HFFc6 (cell line): ENCODE data around the gene TMEM235. TPM values are rescaled to one million over a fixed set of nuclear protein-coding genes. Genes with fewer than 3 reads are reported as not detected.

ENCODE experiments used
- DNase-seq: peaks from one replicate; pipeline ENCODE4 v3.0.0-alpha.2; 2018
- H3K27ac Mint-ChIP-seq: 2 replicates; pipeline ENCODE4 v1.8.0; 2020; ENCODE audit warnings: mild to moderate bottlenecking, mixed read lengths
- H3K27me3 Mint-ChIP-seq: 2 replicates; pipeline ENCODE4 v1.8.0; 2021; ENCODE audit warnings: mild to moderate bottlenecking, moderate library complexity, mixed read lengths; ENCODE audit not compliant: insufficient read depth
- H3K36me3 Mint-ChIP-seq: 2 replicates; pipeline ENCODE4 v1.8.0; 2021; ENCODE audit warnings: low read depth, mixed read lengths
- H3K4me1 Mint-ChIP-seq: 2 replicates; pipeline ENCODE4 v1.8.0; 2020; ENCODE audit warnings: low read depth, mixed read lengths
- H3K4me3 Mint-ChIP-seq: 2 replicates; pipeline ENCODE4 v1.8.0; 2020; ENCODE audit warnings: mild to moderate bottlenecking, moderate library complexity, mixed read lengths
- H3K9me3 Mint-ChIP-seq: 2 replicates; pipeline ENCODE4 v1.8.0; 2020; ENCODE audit warnings: mild to moderate bottlenecking, mixed read lengths
- total RNA-seq, 6 experiments: library from RNA; stranded (reverse); fragmentation: NEBNext Ultra II Directional; extraction: Animal tissue kit (Norgen Biotek cat#: 25700); gene quantifications; 2 replicates in 1 of 6; 3 replicates in 5 of 6; pipeline ENCODE4 v1.2.3, GENCODE V29; 2021
- TF ChIP-seq, protein P1 (sequence below): fragments of 200-600 bp; sonication (generic); IDR thresholded peaks from 2 replicates; pipeline ENCODE4 v1.5.0; 2021; ENCODE audit warnings: antibody characterized with exemption, mild to moderate bottlenecking

TMEM235 gene
- total RNA-seq, 6 experiments from 2014 or later = not detected

DNA sequence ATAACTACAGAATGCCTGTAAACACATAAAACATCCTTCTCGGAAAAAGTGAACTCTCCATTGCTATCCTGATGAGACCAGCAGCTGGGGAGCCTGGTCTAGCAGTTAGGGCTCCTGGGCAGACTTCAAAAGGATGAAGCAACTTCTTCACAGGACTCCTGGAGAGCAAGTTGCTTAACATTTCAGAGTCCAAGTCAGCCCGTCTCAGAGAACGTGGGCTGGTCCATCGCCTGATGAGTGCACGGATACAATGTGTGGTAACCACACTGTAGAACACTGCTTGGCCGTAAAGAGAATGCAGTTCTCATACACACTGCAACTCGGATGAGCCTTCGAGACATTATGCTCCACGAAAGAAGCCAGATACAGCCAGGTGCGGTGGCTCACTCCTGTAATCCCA, 52.7 kb downstream of the TMEM235 start:
- peaks cover 9% of the 10 kb centered on the region for H3K27me3 Mint-ChIP-seq
- H3K9me3 Mint-ChIP-seq = no peaks in the 10 kb centered on the region
- H3K4me3 Mint-ChIP-seq = no peak overlapping the region
- no peaks in the 10 kb centered on the region for H3K4me1 Mint-ChIP-seq
- H3K36me3 Mint-ChIP-seq = no peaks in the 10 kb centered on the region
- TF ChIP-seq, protein P1, sequence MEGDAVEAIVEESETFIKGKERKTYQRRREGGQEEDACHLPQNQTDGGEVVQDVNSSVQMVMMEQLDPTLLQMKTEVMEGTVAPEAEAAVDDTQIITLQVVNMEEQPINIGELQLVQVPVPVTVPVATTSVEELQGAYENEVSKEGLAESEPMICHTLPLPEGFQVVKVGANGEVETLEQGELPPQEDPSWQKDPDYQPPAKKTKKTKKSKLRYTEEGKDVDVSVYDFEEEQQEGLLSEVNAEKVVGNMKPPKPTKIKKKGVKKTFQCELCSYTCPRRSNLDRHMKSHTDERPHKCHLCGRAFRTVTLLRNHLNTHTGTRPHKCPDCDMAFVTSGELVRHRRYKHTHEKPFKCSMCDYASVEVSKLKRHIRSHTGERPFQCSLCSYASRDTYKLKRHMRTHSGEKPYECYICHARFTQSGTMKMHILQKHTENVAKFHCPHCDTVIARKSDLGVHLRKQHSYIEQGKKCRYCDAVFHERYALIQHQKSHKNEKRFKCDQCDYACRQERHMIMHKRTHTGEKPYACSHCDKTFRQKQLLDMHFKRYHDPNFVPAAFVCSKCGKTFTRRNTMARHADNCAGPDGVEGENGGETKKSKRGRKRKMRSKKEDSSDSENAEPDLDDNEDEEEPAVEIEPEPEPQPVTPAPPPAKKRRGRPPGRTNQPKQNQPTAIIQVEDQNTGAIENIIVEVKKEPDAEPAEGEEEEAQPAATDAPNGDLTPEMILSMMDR = no peak
- no peak for DNase-seq
- H3K27ac Mint-ChIP-seq = no peak overlapping the region

DNA sequence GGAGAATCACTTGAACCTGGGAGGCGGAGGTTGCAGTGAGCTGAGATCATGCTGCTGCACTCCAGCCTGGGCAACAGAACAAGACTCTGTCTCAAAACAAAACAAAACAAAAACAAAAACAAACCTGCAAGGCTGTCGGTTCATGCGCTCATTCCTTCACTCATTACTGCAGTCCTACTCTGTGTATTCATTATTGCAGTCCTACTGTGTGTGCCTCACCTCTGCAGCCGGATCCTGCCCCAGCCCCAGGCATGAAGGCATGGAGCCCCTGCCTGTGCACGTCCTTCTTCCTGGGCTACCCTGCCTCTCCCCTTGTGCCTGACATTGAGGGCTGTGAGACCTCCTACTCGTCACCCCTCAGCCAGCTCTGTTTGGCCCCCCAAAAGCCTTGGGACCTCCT, 57.6 kb downstream of the TMEM235 start:
- H3K4me3 Mint-ChIP-seq = no peak overlapping the region
- peaks cover 4% of the 10 kb centered on the region; the same call in 1 of the 2 replicates for H3K27me3 Mint-ChIP-seq
- no peaks in the 10 kb centered on the region for H3K4me1 Mint-ChIP-seq
- no peak overlapping the region for H3K27ac Mint-ChIP-seq
- no peak for DNase-seq
- TF ChIP-seq, protein P1 = no peak
- no peaks in the 10 kb centered on the region for H3K9me3 Mint-ChIP-seq
- no peaks in the 10 kb centered on the region for H3K36me3 Mint-ChIP-seq

- H3K27me3 Mint-ChIP-seq = peaks cover 1% of the 10 kb centered on the region; the same call in 1 of the 2 replicates
Measured at GRCh38 chr17:78289802-78290363, 58.5 kb downstream of the TMEM235 start.

More at GRCh38 chr17:78289802-78290363, 58.5 kb downstream of the TMEM235 start:
- Mint-ChIP-seq H3K4me1 (peaks cover 8% of the 10 kb centered on the region; the same call in 1 of the 2 replicates), H3K27ac (no peak overlapping the region), H3K9me3 (no peaks in the 10 kb centered on the region), H3K4me3 (no peak overlapping the region), H3K36me3 (no peaks in the 10 kb centered on the region)
- TF ChIP-seq, protein P1 = peak; percentile 85
- DNase-seq = peak; percentile 86

Other genes starting within 250 kb of the TMEM235 start
- gene TMC6, start 102.9 kb upstream of the TMEM235 start, total RNA-seq = under 1 TPM in 2 of 6 experiments, not detected in 4; 0.20 to 0.59 TPM
- gene TMC8, start 100.9 kb upstream of the TMEM235 start, total RNA-seq = not detected
- not detected for gene C17orf99, start 85.2 kb upstream of the TMEM235 start, total RNA-seq
- 100 to 1,000 TPM in 1 of 6 experiments, 10 to 100 TPM in 5; 44.6 to 104 (median 54.7) TPM for gene SYNGR2, start 63.0 kb upstream of the TMEM235 start, total RNA-seq
- 100 to 1,000 TPM in 4 of 6 experiments, 10 to 100 TPM in 2; 75.8 to 145 (median 136) TPM for gene TK1, start 44.6 kb upstream of the TMEM235 start, total RNA-seq
- gene AFMID, start 44.3 kb upstream of the TMEM235 start, total RNA-seq = 10 to 100 TPM; 23.0 to 32.9 (median 26.2) TPM
- 10 to 100 TPM; 41.8 to 89.7 (median 83.3) TPM for gene BIRC5, start 17.4 kb upstream of the TMEM235 start, total RNA-seq
- gene SOCS3, start 128.4 kb downstream of the TMEM235 start, total RNA-seq = 10 to 100 TPM; 27.4 to 37.2 (median 33.2) TPM
- gene PGS1, start 147.0 kb downstream of the TMEM235 start, total RNA-seq = 10 to 100 TPM; 20.2 to 26.1 (median 24.5) TPM